WERI-Rb-1 (cell line): Measurements from ENCODE around the gene PPIA.
"Not testable (repeated sequence)": the region's sequence is repeated elsewhere in the genome, so short reads cannot be mapped to it uniquely, and the experiment has no call there.

Source experiments
- DNase-seq: peaks from one replicate; pipeline ENCODE4 v3.0.0-alpha.2; 2020
- H3K27ac ChIP-seq: fragments of 250-450 bp; sonication (Bioruptor Pico); 2 replicates; pipeline ENCODE4 v1.5.1; 2020; ENCODE audit warnings: mild to moderate bottlenecking, moderate library complexity
- H3K27me3 ChIP-seq: fragments of 250-450 bp; sonication (Bioruptor Pico); 2 replicates; pipeline ENCODE4 v1.5.1; 2021; ENCODE audit warnings: mild to moderate bottlenecking, low read depth, moderate library complexity; ENCODE audit not compliant: insufficient read depth, severe bottlenecking
- H3K36me3 ChIP-seq: fragments of 250-450 bp; sonication (Bioruptor Pico); 2 replicates; pipeline ENCODE4 v1.5.1; 2020; ENCODE audit warnings: mild to moderate bottlenecking, moderate library complexity
- H3K4me3 ChIP-seq: 2 replicates; pipeline ENCODE4 v1.5.1; 2011; ENCODE audit warnings: low read depth, mild to moderate bottlenecking, control low read depth, low read length
- H3K9me3 ChIP-seq: fragments of 250-450 bp; sonication (Bioruptor Pico); 2 replicates; pipeline ENCODE4 v1.5.1; 2021; ENCODE audit warnings: mild to moderate bottlenecking, moderate library complexity; ENCODE audit not compliant: severe bottlenecking
- TF ChIP-seq, protein P1 (sequence below): IDR thresholded peaks from 2 replicates; pipeline ENCODE4 v1.5.1; 2011; ENCODE audit warnings: low read depth, mild to moderate bottlenecking, control low read depth, inconsistent platforms, low read length

Gene PPIA

DNA sequence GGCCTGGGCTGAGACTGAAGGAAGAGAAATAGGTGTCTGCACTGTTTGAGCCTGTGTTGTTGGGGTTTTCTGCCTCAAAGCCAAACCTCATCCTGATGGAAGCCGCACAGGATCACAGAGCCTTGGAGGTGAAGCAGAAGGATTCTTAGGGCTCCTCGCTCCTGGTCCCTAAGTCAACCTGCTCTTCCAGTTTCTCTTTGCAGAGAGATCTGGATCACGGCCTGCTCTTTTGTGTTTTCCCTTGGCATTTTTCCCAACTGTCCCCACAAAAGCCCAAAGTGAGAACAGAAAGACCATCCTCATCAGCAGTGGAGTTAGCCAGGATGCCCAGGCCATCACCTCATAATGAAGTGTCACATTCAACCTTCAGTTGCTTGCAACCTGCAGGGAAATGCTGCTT is 20.3 kb upstream of the PPIA start:
- no peaks in the 10 kb centered on the region for H3K9me3 ChIP-seq
- no peak overlapping the region for H3K4me3 ChIP-seq
- no peak for DNase-seq
- no peaks in the 10 kb centered on the region for H3K36me3 ChIP-seq
- TF ChIP-seq, protein P1, sequence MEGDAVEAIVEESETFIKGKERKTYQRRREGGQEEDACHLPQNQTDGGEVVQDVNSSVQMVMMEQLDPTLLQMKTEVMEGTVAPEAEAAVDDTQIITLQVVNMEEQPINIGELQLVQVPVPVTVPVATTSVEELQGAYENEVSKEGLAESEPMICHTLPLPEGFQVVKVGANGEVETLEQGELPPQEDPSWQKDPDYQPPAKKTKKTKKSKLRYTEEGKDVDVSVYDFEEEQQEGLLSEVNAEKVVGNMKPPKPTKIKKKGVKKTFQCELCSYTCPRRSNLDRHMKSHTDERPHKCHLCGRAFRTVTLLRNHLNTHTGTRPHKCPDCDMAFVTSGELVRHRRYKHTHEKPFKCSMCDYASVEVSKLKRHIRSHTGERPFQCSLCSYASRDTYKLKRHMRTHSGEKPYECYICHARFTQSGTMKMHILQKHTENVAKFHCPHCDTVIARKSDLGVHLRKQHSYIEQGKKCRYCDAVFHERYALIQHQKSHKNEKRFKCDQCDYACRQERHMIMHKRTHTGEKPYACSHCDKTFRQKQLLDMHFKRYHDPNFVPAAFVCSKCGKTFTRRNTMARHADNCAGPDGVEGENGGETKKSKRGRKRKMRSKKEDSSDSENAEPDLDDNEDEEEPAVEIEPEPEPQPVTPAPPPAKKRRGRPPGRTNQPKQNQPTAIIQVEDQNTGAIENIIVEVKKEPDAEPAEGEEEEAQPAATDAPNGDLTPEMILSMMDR: no peak
- no peaks in the 10 kb centered on the region for H3K27me3 ChIP-seq
- H3K27ac ChIP-seq: no peak overlapping the region

DNA sequence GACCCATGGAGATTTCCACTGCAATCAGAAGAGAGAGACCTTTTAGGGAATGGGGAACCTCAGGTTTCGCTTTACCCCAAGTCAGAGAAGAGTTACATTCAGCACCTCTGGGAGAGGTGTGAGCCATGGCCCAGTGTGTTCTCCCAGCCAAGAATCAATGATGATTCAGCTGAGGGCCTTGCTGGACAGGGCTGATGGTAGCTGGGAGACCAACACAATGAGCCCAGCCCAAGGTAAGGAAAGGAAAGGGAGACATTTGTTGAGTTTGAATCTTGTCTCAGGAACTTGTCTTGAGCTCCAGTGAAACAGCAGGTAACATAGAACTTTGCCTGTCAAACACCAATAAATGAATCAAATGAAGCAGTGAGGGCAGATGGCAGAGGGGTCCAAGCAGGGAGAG is 14.0 kb upstream of the PPIA start:
- Histone ChIP-seq H3K36me3 (no peaks in the 10 kb centered on the region), H3K9me3 (peaks cover 10% of the 10 kb centered on the region), H3K27me3 (no peaks in the 10 kb centered on the region), H3K4me3 (no peak overlapping the region), H3K27ac (no peak overlapping the region)
- TF ChIP-seq, protein P1: no peak
- no peak for DNase-seq

DNA sequence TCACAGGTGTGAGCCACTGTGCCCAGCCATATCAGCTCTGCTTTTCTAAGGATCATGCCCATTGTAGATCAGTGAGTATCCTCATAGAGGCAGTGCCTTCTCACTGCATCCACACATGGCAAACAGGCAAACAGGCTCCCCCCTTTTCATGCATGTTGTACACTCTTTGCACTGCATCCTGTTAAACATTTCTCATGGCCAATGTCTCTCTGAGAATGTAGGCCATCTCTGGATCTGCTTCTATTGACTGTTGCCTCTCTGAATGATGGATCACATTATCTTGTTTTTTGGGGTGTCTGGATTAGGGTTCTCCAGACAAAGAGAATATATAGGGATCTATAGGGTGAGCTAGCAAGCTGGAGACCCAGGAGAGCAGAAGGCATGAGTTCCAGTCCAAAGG is 13.1 kb upstream of the PPIA start:
- Histone ChIP-seq H3K27ac (no peak overlapping the region), H3K36me3 (no peaks in the 10 kb centered on the region), H3K9me3 (peaks cover 10% of the 10 kb centered on the region), H3K4me3 (no peak overlapping the region), H3K27me3 (no peaks in the 10 kb centered on the region)
- no peak for DNase-seq
- TF ChIP-seq, protein P1: no peak

DNA sequence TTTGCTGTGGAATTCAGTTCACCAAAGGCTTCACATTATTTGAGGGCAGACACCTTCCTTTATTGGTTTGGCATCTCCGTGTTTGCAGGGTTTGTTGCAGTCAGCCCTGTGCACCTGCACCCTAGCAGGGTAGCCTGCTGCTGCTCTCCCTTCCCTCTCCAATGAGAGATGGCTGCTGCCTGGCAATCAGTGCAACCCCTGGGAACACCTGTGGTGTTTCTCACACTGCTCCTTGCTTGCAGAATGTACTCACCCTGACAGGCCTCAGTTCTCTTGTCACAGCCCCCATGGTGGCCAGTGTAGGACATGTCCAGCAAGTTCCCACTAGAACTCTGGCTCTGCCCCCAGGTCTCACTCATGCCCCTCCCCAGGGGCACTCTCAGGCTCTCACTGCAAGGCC is 12.1 kb upstream of the PPIA start:
- H3K9me3 ChIP-seq: peaks cover 10% of the 10 kb centered on the region
- no peaks in the 10 kb centered on the region for H3K27me3 ChIP-seq
- H3K27ac ChIP-seq: no peak overlapping the region
- H3K4me3 ChIP-seq: no peak overlapping the region
- TF ChIP-seq, protein P1: no peak
- no peaks in the 10 kb centered on the region for H3K36me3 ChIP-seq
- DNase-seq: no peak

DNA sequence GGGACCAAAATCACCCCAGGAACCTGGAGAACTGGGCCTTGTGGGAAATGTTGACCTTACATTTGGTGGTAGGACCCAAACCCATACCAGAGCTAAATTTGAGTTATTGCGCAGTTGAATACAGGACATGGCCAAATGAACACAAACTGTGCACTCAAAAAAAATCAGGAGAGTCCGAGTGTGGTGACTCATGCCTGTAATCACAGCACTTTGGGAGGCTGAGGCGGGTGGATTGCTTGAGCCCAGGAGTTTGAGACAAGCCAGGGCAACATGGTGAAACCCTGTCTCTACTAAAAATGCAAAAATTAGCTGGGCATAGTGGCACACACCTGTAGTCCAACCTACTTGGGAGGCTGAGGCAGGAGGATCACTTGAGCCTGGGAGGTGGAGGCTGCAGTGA is 11.3 kb upstream of the PPIA start:
- H3K4me3 ChIP-seq, H3K27me3 ChIP-seq, DNase-seq, H3K9me3 ChIP-seq, H3K27ac ChIP-seq, H3K36me3 ChIP-seq: not testable (repeated sequence)

DNA sequence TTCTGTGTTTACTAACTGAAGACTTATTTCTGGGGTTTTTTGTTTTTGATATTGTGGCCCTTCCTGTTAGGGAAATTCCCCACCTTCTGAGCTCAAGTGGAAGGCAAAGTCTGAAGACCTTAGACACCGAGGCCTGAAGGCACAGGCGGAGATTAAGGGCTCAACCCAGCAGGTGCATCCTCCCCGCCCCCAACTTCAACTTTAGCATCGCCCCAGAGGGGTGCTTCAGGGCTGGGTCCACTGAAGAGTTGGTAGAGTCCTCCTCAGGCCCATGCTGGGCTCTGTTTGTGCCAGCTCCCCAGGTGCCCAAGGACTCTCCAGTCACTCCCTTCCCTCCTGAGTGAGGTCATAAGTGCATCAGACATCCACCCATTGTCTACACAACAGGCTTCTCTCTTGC is 9.4 kb upstream of the PPIA start:
- H3K4me3 ChIP-seq: no peak overlapping the region
- H3K27ac ChIP-seq: no peak overlapping the region
- H3K36me3 ChIP-seq: no peaks in the 10 kb centered on the region
- H3K9me3 ChIP-seq: peaks cover 10% of the 10 kb centered on the region
- no peak for DNase-seq
- TF ChIP-seq, protein P1: no peak
- no peaks in the 10 kb centered on the region for H3K27me3 ChIP-seq
